Retinal pigment epithelial cell (primary cell): ENCODE data around the gene SPECC1L.

ENCODE experiments used
- DNase-seq: peaks from one replicate; pipeline ENCODE4 v3.0.0-alpha.2; 2010; ENCODE audit warnings: low read depth
- H3K4me3 ChIP-seq: 2 replicates; pipeline ENCODE4 v1.5.1; 2011; ENCODE audit warnings: mild to moderate bottlenecking, low read length, control low read depth, moderate library complexity
- TF ChIP-seq, protein P1 (sequence below): conservative IDR thresholded peaks from 2 replicates; pipeline ENCODE4 v1.5.1; 2011; ENCODE audit warnings: low read depth, low read length, control low read depth, inconsistent platforms

Gene SPECC1L

DNA sequence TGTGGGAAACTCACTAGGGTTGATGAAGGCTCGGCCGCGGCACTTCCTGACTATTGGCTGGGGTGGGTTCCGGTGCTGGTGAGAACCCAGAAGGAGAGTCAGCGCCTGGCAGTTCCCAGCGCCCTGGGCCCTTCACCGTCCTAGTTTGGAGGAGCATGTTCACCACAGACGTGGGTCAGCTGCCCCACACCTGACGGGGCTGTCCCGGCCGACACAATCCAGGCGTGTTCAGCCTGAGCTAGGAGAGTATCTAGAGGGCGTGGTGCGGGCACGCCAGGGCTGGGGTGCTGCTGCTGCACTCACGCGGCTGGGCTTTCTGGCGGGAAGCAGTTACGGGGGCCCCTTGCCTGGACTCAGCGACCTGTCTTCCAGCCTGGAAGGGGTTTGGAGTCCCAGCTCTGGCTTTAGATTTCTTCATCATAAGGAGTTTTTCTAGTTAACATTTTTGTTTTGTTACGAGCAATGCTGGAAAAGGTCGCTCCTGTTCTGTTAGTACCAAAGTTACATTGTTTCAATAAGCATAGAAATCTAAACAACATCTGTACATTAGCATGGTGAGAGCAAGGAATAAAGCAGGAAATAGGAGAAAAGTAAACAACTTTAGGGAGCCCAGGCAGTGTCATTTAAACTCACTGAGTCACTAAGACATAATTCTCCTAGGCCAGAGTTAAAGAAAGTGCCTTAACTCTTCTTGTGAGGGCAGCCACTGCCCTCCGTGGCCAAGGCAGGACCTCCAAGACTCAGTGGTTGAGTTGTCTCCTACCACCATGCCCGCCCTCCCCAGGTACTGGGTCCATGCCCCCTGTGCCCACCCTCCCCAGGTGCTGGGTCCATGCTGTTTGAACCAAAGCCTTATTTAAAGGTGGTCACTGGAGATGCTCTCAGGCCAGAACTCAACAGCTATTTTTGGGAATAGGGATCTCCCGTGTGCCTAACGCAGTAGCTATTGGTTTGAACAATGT lies 144.6 kb downstream of the SPECC1L start:
- TF ChIP-seq, protein P1, sequence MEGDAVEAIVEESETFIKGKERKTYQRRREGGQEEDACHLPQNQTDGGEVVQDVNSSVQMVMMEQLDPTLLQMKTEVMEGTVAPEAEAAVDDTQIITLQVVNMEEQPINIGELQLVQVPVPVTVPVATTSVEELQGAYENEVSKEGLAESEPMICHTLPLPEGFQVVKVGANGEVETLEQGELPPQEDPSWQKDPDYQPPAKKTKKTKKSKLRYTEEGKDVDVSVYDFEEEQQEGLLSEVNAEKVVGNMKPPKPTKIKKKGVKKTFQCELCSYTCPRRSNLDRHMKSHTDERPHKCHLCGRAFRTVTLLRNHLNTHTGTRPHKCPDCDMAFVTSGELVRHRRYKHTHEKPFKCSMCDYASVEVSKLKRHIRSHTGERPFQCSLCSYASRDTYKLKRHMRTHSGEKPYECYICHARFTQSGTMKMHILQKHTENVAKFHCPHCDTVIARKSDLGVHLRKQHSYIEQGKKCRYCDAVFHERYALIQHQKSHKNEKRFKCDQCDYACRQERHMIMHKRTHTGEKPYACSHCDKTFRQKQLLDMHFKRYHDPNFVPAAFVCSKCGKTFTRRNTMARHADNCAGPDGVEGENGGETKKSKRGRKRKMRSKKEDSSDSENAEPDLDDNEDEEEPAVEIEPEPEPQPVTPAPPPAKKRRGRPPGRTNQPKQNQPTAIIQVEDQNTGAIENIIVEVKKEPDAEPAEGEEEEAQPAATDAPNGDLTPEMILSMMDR, result no peak
- DNase-seq, result no peak
- no peak overlapping the region for H3K4me3 ChIP-seq

DNA sequence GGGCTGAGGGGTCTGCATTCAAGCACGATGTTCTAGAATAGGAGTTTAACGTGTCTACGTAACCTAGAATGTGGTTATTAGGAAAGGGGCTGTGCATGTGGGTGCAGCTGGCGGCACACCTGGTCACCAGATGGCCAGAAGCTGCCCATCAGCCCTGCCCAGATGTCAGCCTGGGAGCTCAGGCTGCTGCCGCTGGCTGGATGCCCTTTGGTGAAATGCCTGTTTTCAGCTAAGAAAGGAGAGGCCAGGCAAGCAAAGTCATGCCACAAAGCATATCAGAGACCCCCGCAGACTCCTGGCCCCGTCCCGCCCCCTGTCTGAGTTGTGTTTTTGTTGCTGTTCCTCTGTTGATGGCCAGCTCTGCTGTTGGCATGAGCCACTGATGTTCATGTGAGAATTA lies 145.5 kb downstream of the SPECC1L start:
- TF ChIP-seq, protein P1, result no peak
- DNase-seq, result no peak
- no peak overlapping the region for H3K4me3 ChIP-seq

DNA sequence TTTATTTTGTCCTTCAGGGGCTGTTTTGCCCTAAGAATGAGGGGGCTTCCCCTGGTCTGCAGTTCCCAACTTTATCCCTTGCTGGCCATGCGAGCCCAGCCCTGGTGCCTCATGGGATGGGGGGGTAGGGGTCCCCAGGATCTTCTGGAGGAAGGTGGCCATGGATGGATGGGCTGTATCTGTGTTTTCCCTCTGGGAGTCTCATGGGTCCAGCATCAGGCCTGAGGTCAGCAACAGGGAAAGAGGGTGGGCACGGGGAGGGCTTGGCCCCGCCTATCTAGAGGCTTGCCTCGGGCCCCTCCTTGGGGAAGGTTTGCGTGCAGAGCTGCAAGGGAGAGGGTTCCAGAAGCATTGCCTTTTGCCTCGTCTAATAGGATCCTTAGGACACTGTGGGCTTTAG lies 146.0 kb downstream of the SPECC1L start:
- DNase-seq, result no peak
- H3K4me3 ChIP-seq, result no peak overlapping the region
- TF ChIP-seq, protein P1, result no peak

DNA sequence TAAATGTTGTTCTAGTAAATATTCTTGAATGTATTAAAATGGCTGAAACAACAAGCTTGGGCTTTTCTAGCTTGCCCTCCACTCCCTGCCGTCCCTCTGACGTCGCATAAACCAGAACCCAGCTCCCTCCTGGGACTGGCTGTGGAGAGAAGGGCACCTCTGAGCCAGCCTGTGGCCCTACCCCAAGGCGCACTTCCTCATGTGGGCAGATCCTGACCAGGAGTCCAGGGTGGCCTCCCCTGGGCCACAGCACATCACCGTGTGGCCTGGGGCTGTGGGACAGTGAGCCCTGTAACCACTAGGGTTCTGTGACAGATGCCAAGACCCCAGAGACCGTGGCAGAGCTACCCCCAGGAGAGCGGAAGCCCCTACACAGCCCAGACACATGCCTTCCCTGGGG lies 146.6 kb downstream of the SPECC1L start:
- TF ChIP-seq, protein P1, result no peak
- no peak for DNase-seq
- no peak overlapping the region for H3K4me3 ChIP-seq

- no peak for DNase-seq
- no peak overlapping the region for H3K4me3 ChIP-seq
- TF ChIP-seq, protein P1, result no peak
These were observed 147.4 kb downstream of the SPECC1L start for GRCh38 chr22:24417901-24418641.

DNA sequence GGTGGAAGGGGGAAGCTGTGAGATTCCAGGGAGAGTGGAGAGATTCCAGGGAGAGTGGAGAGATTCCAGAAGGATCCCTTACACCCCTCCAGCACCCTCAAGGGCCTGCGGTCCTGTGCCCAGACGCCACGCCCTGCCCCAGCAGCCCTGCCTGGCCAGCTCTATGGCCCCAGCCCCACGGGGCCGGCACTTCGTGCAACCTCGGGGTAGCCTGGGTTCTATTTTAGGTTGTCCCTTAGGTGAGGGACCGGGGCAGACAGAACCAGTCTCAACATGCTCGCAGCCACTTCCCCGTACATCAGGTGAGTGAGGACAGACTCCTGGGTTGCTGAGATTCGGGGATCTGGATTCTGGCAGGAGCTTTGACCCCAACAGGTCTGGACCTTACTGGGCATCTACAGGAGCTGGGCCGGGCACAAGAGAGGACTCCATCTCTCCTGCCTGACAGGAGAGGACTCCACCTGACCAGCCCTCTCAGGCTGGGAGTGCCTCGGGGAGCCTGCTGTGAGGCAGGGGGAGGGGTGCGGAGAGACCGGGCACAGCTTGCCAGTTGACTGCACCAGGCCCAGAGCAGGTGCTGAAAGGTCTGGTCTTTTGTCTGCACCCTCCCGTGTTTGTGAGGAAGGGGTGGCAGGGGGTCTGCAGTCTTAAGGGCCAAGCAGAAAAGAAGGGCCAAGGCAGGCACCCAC lies 148.3 kb downstream of the SPECC1L start:
- no peak overlapping the region for H3K4me3 ChIP-seq
- TF ChIP-seq, protein P1, result no peak
- DNase-seq, result no peak
